Measurements from ENCODE around the gene TMEM238. TPM values are rescaled to one million over a fixed set of nuclear protein-coding genes. Genes with fewer than 3 reads are reported as not detected.
A peak's percentile ranks its signal among the peaks of the same experiment; 100 is the strongest.
"Not testable (repeated sequence)": the region's sequence is repeated elsewhere in the genome, so short reads cannot be mapped to it uniquely, and the experiment has no call there.

Gene TMEM238, protein sequence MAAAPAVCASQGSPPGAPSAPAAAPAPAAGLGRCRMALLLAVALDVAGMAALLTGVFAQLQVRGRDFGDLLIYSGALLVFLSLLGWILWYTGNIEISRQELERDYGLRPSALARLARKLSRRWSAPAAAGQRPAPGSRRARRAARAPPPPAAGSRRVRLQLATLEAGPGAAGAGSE
- 10 to 100 TPM in 1 of 2 donors, 1 to 10 TPM in 1; 7.2 to 11.5 TPM for total RNA-seq

DNA sequence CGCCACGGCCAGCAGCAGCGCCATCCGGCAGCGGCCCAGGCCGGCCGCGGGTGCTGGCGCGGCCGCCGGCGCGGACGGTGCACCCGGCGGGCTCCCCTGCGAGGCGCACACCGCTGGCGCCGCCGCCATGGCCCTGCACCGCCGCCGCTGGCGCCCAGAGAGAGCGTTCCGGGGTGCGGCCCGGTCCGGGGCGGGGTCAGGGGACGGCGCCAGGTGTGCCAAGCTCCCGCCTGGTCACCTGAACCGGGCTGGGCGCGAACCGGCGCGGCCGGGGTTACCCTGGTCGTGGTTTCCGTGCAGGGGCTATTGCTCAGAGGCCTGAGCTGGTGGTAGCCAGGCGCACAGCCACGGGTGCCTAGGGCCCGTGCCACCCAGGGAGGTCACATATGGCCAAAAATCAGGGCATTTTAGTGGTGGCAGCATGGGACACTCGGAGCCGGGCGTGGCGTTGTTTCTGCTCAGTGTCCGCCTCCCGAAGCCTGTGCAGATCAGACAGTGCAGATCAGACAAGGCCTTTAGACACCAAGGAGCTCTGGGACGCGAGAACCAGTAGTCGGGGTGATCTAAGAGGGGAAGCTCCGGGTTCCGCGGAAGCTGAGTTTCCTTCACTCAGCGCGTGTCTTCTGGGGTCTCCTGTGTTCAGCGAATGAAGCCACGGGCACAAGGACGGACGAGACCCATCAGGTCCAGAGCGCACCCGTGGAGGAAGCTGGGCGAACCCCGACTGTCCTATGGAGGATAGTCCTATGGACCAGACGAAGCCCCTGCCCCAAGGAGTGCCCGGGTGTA is at the start of gene TMEM238:
TSS of gene TMEM238 (minus strand) at position 162 of the 789 bp plus-strand sequence. CDS start at position 129, 33 bp downstream.
- peaks cover 43% of the 10 kb centered on the region for H3K36me3 Mint-ChIP-seq (ENCODE audit: low read depth)
- H3K4me3 Mint-ChIP-seq, result peak within 1 kb of the TSS; percentile 100
- peaks cover 17% of the 10 kb centered on the region for H3K4me1 Mint-ChIP-seq
- peak within 1 kb of the TSS; percentile 100 for H3K27ac Mint-ChIP-seq
- no peaks in the 10 kb centered on the region for H3K9me3 Mint-ChIP-seq
- peak; percentile 11 for ATAC-seq (replicated peaks)
- H3K27me3 Mint-ChIP-seq, result no peaks in the 10 kb centered on the region

DNA sequence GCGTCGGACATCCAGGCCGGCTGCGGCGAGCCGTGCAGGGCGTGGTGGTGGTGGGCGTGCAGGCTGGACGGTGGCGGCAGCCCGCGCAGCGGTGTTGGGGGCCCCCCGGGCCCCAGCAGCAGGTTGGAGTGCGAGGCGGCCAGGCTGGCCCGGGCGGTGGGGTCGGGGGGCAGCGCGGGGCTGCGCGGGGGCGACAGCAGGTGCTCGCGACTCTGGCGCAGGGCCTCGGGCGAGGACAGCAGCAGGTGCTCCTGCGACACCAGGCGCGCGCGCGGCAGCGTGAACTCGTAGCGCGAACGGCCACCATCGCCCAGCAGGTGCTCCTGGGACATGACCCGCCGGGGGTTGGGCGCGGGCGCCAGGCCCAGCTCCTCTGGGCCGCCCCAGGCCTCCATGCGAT is 49.2 kb upstream of the TMEM238 start:
- H3K4me3 Mint-ChIP-seq, result no peak overlapping the region
- H3K27ac Mint-ChIP-seq, result no peak overlapping the region
- no peak for ATAC-seq (replicated peaks)
- no peaks in the 10 kb centered on the region for H3K36me3 Mint-ChIP-seq (ENCODE audit: low read depth)
- no peaks in the 10 kb centered on the region for H3K9me3 Mint-ChIP-seq
- H3K27me3 Mint-ChIP-seq, result peaks cover 26% of the 10 kb centered on the region
- H3K4me1 Mint-ChIP-seq, result no peaks in the 10 kb centered on the region

DNA sequence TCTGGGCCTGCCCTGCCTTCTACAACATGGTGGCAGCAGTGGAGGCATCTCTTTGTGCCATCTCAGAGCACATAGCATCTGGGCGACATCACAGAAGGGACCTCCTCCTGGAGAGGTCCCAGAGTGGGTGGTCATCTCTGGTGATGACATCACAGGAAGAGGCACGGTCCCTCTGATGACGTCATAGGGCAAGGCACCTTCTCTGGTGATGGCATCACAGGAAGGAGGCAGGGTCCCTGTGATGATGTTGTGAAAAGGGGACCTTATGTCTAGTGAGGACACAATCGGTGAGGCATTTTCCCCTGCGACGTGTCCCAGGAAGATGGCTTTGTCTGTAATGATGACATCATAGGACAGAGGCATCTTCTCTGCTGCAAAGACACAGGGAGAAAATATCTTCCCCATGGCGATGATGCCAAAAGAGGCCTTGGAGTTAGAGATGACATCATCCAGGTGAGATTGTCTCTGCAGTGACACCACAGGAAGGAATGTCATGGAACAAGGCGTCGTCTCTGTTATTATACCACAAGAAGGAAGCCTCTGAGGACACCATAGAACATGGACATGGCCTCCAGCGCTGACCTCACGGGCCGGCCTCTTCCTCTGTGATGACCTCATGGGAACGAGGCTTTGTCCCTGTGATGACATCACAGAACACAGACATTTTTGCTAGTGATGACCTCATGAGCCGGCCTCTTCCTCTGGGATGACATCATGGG is 48.3 kb upstream of the TMEM238 start:
- Mint-ChIP-seq H3K27me3 (peaks cover 26% of the 10 kb centered on the region), H3K4me1 (no peaks in the 10 kb centered on the region), H3K4me3 (no peak overlapping the region), H3K27ac (no peak overlapping the region), H3K36me3 (ENCODE audit: low read depth) (no peaks in the 10 kb centered on the region), H3K9me3 (no peaks in the 10 kb centered on the region)
- ATAC-seq (replicated peaks), result no peak

DNA sequence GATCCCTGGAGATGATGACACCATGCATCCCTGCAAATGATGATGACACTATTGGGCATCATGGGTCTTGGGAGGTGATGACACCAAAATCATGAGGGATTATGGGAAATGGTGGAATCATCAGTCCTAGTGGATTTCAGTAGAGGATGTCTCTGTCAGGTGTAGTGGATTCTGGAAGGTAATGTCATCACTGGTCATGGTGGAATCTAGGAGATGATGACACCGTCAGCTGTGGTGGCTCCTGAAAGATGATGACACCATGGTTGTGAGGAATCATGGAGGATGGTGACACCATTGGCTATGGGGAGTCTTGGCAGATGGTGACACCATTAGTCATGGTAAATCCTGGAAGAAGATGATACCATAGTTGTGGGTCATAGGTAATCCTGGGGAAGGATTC is 47.1 kb upstream of the TMEM238 start:
- no peak for ATAC-seq (replicated peaks)
- H3K4me1 Mint-ChIP-seq, result no peaks in the 10 kb centered on the region
- H3K4me3 Mint-ChIP-seq, result no peak overlapping the region
- H3K36me3 Mint-ChIP-seq (ENCODE audit: low read depth), result no peaks in the 10 kb centered on the region
- peaks cover 26% of the 10 kb centered on the region for H3K27me3 Mint-ChIP-seq
- H3K9me3 Mint-ChIP-seq, result no peaks in the 10 kb centered on the region
- H3K27ac Mint-ChIP-seq, result no peak overlapping the region

DNA sequence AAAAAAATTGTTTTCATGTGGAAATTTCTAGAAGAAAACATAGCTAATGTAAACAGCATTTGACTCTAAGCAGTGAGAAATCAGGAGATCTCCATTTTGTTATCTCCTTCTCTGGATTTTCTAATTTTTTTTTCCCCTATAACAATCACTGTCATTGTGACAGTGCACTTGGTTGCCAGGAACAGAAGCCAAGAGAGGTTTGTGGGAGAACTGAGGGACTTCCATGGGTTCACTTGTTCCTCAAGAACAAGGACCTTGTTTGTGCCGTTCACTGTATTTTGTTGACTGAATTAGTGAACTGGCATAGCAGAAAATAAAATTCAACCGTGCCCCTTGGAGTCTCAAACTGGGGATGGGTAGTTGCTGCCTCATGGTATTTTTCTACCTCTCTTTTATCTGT is 42.0 kb upstream of the TMEM238 start:
- H3K9me3 Mint-ChIP-seq, result no peaks in the 10 kb centered on the region
- no peaks in the 10 kb centered on the region for H3K36me3 Mint-ChIP-seq (ENCODE audit: low read depth)
- no peak for ATAC-seq (replicated peaks)
- peaks cover 17% of the 10 kb centered on the region for H3K27me3 Mint-ChIP-seq
- no peaks in the 10 kb centered on the region for H3K4me1 Mint-ChIP-seq
- no peak overlapping the region for H3K4me3 Mint-ChIP-seq
- no peak overlapping the region for H3K27ac Mint-ChIP-seq

DNA sequence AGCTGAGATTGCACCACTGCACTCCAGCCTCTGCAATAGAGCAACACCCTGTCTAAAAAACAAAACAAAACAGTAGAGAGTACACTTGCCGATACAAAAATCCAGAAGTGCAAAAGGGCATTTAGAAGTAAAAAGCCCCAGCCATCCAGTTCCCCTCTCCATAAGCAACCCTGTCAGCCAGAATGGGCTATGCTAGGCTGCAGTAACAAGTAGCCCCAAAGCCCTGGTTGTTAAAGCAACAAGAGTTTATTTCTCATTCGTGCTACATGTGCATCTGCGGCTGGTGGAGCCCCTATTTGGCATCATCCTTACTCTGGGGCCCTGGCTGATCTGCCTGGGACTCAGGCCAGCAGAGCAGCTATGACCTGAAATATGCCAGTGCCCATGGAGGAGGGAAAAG is 40.4 kb upstream of the TMEM238 start:
- no peaks in the 10 kb centered on the region for H3K4me1 Mint-ChIP-seq
- H3K4me3 Mint-ChIP-seq, result no peak overlapping the region
- H3K9me3 Mint-ChIP-seq, result no peaks in the 10 kb centered on the region
- ATAC-seq (replicated peaks), result no peak
- H3K36me3 Mint-ChIP-seq (ENCODE audit: low read depth), result no peaks in the 10 kb centered on the region
- H3K27me3 Mint-ChIP-seq, result peaks cover 9% of the 10 kb centered on the region
- H3K27ac Mint-ChIP-seq, result no peak overlapping the region

DNA sequence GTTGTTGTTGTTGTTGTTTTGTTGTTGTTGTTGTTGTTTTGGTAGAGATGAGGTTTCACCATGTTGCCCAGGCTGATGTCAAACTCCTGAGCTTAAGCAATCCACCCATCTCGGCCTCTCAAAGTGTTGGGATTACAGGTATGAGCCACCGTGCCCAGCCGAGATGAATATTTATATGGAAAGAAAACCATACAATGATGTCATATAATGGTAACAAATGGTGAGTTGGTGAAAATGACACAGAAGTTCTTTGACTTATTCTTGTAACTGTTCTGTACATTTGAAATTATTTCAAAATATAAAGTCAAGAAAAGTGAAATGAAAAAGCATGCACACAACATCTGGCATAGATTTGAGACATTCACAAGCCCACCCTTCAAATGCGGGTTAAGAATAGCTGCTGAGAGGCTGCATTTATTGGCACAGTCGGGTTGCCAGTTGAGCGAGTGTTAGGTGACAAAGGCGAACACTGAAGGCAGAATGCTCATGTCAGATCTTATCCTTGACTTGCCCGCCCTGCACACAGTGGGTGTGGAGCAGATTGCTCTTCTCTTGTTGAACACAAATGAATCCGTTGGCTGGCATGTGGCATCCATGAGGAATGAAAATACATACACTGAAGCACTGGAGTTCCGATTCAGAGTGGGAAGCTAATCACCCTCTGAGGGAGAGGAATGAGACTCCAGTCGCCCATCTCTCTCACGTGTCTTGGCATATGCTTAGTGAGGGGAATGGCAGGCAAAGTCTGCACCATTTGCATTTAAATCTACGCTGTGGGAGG is 39.3 kb upstream of the TMEM238 start:
- Mint-ChIP-seq H3K9me3 (no peaks in the 10 kb centered on the region), H3K36me3 (ENCODE audit: low read depth) (no peaks in the 10 kb centered on the region), H3K27me3 (peaks cover 4% of the 10 kb centered on the region), H3K4me3 (no peak overlapping the region), H3K4me1 (no peaks in the 10 kb centered on the region), H3K27ac (no peak overlapping the region)
- ATAC-seq (replicated peaks), result no peak

DNA sequence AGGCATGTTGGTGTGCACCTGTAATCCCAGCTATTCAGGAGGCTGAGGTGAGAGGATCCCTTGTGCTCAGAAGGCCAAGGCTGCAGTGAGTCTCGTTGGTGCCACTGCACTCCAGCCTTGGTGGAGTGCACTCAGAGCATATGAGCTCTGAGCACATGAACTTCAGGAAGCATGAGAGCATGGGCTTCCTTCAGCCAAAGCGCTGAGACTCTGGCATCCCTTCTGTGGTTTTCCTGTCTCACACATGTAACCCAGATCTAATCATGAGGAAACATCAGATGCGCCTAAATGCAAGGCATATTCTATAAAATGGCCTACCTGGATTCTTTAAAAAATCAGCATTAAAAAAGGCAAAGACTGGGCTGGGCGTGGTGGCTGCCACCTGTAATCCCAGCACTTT is 37.2 kb upstream of the TMEM238 start:
- H3K4me3 Mint-ChIP-seq, result peak overlapping the region; percentile 26
- not testable (repeated sequence) for H3K27me3 Mint-ChIP-seq; H3K9me3 Mint-ChIP-seq; H3K4me1 Mint-ChIP-seq; H3K36me3 Mint-ChIP-seq (ENCODE audit: low read depth)
- peak; percentile 19 for ATAC-seq (replicated peaks)
- peak overlapping the region; percentile 67 for H3K27ac Mint-ChIP-seq

DNA sequence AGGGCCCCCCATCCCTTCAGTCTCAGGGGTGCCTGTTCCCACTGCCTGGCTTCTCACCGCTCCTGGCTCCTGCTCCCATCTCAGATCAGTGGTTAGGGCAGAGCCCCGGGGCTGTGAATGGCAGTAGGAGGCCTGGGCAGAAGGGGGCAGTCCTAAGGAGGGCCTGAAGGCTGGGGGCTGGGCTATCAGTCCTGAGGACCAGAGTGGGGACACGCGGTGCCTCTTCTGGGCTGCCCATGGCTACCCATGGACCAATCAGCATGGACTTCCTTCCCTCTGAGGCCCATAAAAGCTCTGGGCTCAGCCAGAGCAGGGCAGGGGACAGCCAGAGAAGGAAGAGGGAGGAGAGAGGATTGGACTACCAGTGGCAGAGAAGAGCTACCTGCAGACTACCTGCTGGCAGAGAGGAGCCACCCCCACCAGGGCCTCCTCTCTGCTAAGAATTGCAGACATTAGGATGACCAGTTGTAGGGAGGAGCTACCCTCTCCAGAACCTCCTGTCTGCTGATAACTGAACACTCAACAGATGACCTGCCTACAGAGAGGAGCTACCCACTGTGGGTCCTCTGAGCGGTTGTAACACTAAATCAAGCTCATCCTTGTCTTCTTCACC is 35.6 kb upstream of the TMEM238 start:
- no peak for ATAC-seq (replicated peaks)
- peaks cover 3% of the 10 kb centered on the region for H3K4me1 Mint-ChIP-seq
- no peaks in the 10 kb centered on the region for H3K36me3 Mint-ChIP-seq (ENCODE audit: low read depth)
- no peak overlapping the region for H3K27ac Mint-ChIP-seq
- peaks cover 1% of the 10 kb centered on the region for H3K27me3 Mint-ChIP-seq
- H3K4me3 Mint-ChIP-seq, result no peak overlapping the region
- no peaks in the 10 kb centered on the region for H3K9me3 Mint-ChIP-seq

DNA sequence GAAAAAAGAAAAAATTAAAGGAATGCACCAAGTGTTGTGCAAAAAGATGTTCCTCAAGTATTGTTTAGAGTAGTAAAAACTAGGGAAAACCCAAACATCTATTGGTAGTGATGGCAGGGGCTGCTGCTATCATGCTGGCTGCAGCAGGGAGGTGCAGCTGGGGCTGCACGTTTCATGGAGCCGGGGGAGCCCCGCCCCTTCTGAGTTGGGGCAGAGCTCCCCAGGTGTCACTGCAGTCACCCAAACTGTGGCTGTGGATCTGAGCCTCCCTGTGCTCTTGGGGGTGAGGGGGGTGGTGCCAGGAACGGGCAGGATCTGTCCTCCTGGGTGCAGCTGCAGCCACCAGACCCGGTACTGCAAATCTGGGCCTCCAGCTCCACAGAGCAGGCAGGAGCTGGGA is 35.0 kb upstream of the TMEM238 start:
- Mint-ChIP-seq H3K27ac (no peak overlapping the region), H3K4me3 (no peak overlapping the region), H3K4me1 (peaks cover 3% of the 10 kb centered on the region), H3K9me3 (no peaks in the 10 kb centered on the region), H3K36me3 (ENCODE audit: low read depth) (no peaks in the 10 kb centered on the region), H3K27me3 (no peaks in the 10 kb centered on the region)
- no peak for ATAC-seq (replicated peaks)

DNA sequence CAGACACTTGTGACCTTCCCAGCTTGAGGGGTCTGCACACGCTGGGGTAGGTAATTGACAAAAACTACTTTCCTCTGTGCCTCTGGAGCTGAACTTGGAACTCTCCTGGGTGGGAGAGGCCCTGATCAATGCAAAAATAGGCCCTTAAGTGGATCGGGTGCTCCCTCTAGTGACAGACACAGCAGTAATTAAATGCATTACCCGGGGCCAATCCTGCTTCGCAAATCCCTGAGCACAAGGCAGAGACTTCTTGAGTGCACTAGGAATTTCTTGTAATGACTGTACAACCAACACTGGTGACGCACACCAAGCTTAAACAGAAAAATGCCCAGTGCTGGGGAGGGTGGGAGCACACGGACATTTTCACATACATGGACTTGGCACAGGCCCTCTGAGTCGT is 34.1 kb upstream of the TMEM238 start:
- ATAC-seq (replicated peaks), result peak; percentile 85
- H3K4me3 Mint-ChIP-seq, result no peak overlapping the region
- no peaks in the 10 kb centered on the region for H3K36me3 Mint-ChIP-seq (ENCODE audit: low read depth)
- H3K9me3 Mint-ChIP-seq, result no peaks in the 10 kb centered on the region
- no peak overlapping the region for H3K27ac Mint-ChIP-seq
- no peaks in the 10 kb centered on the region for H3K27me3 Mint-ChIP-seq
- H3K4me1 Mint-ChIP-seq, result peaks cover 3% of the 10 kb centered on the region

DNA sequence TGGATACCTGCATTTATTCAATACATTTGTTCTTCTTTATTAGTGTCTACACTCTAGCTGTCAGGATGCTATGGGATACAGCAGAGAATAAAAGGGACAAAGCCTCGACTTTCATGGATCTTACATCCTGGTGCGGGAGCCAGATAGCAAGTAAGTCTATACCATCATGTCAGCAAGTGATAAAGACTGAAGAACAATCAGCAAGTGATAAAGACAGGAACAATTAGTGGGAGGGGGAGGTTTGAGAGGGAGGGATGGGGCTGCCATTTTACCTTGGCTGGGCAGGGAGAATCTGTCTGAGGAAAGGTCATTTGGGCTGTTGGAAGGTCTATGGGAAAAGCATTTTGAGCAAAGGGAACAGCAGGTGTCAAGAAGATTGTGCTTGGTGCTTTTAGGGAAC is 26.1 kb upstream of the TMEM238 start:
- peaks cover 31% of the 10 kb centered on the region for H3K36me3 Mint-ChIP-seq (ENCODE audit: low read depth)
- H3K9me3 Mint-ChIP-seq, result no peaks in the 10 kb centered on the region
- H3K27me3 Mint-ChIP-seq, result no peaks in the 10 kb centered on the region
- H3K27ac Mint-ChIP-seq, result no peak overlapping the region
- H3K4me3 Mint-ChIP-seq, result no peak overlapping the region
- peaks cover 14% of the 10 kb centered on the region for H3K4me1 Mint-ChIP-seq
- no peak for ATAC-seq (replicated peaks)

DNA sequence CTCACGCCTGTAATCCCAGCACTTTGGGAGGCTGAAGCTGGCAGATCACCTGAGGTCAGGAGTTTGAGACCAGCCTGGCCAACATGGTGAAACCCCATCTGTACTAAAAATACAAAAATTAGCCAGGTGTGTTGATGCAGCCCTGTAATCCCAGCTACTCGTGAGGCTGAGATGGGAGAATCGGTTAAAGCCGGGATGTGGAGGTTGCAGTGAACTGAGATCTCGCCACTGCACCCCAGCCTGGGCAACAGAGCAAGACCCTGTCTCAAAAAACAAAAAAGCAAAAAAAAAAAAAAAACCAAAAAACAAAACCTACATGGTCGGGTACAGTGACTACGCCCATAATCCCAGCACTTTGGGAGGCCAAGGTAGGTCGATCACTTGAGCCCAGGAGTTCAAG is 25.1 kb upstream of the TMEM238 start:
- Mint-ChIP-seq H3K36me3 (ENCODE audit: low read depth) (peaks cover 40% of the 10 kb centered on the region), H3K4me1 (peaks cover 14% of the 10 kb centered on the region), H3K4me3 (peak overlapping the region; percentile 97), H3K27ac (peak overlapping the region; percentile 98)
- H3K27me3 Mint-ChIP-seq; ATAC-seq (replicated peaks); H3K9me3 Mint-ChIP-seq: not testable (repeated sequence)

DNA sequence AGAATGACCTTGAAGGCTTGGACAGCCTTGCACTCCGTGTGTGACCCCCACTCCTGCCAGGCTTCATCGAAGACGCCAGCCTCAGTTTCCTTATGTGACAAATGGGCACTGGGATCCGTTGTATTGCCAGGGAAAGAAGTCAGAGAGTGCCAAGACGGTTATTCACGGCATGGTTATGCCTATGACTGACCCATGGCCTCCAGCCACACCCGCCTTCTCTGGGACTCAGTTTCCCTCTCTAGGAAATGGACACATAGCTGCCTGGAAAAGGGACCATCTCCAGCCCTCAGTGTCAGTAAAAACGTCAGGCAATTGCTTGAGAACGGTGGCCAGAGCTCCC is 24.4 kb upstream of the TMEM238 start:
- Mint-ChIP-seq H3K27me3 (no peaks in the 10 kb centered on the region), H3K9me3 (no peaks in the 10 kb centered on the region), H3K4me1 (peaks cover 14% of the 10 kb centered on the region), H3K36me3 (ENCODE audit: low read depth) (peaks cover 47% of the 10 kb centered on the region), H3K27ac (peak overlapping the region; percentile 98), H3K4me3 (peak overlapping the region; percentile 97)
- ATAC-seq (replicated peaks), result no peak
